Common myeloid progenitor, CD34-positive (primary cell): ENCODE results near the gene CCDC116.

Experiments used
- CTCF ChIA-PET: fragments of 350-600 bp; sonication (Branson Sonifier 250); formaldehyde crosslinking; loops from one replicate; lab custom pipeline; 2021; ENCODE audit warnings: antibody characterized with exemption; lab: Charles Lee
- POLR2A ChIA-PET: fragments of 350-600 bp; sonication (Branson Sonifier 250); formaldehyde crosslinking; loops from one replicate; lab custom pipeline; 2021; ENCODE audit warnings: antibody characterized with exemption; lab: Charles Lee
- DNase-seq, 3 donors: peaks; one replicate each; pipeline versions ENCODE4 v3.0.0 to v3.0.0-alpha.2; 2013
- H3K27ac ChIP-seq, 2 experiments: 1 replicate in 1 of 2; 2 replicates in 1 of 2; pipeline ENCODE4 v1.7.0; 2013; ENCODE audit warnings: inconsistent platforms in 2 of 2, low read length in 2 of 2, mild to moderate bottlenecking in 2 of 2, low read depth in 1 of 2, moderate library complexity in 1 of 2; ENCODE audit not compliant: severe bottlenecking in 2 of 2, insufficient read depth in 1 of 2, poor library complexity in 1 of 2
- H3K27me3 ChIP-seq, 5 experiments: replicated peaks in 2 of 5; 1 replicate in 3 of 5; 2 replicates in 2 of 5; pipeline versions ENCODE4 v1.6.1 to v1.7.0; 2013; ENCODE audit warnings: low read length in 4 of 5, mild to moderate bottlenecking in 2 of 5, moderate library complexity in 2 of 5, inconsistent platforms in 1 of 5; ENCODE audit not compliant: insufficient read depth in 5 of 5, control insufficient read depth in 4 of 5
- H3K36me3 ChIP-seq, 4 experiments: 1 replicate in 2 of 4; 2 replicates in 2 of 4; pipeline versions ENCODE4 v1.6.1 to v1.7.0; 2013; ENCODE audit warnings: low read length in 3 of 4, control low read depth in 1 of 4, mild to moderate bottlenecking in 1 of 4; ENCODE audit not compliant: control insufficient read depth in 4 of 4, insufficient read depth in 4 of 4
- H3K4me1 ChIP-seq, 4 experiments: 1 replicate in 3 of 4; 2 replicates in 1 of 4; pipeline versions ENCODE4 v1.6.1 to v1.7.1; 2013; ENCODE audit warnings: low read length in 3 of 4, mild to moderate bottlenecking in 3 of 4, control low read depth in 1 of 4, inconsistent platforms in 1 of 4, moderate library complexity in 1 of 4; ENCODE audit not compliant: control insufficient read depth in 4 of 4, insufficient read depth in 4 of 4; ENCODE audit errors: control extremely low read depth in 1 of 4
- H3K4me3 ChIP-seq, 7 experiments: 1 replicate in 4 of 7; 2 replicates in 3 of 7; pipeline versions ENCODE4 v1.5.1 to v1.7.0; 2013; ENCODE audit warnings: mild to moderate bottlenecking in 7 of 7, low read length in 6 of 7, moderate library complexity in 6 of 7, inconsistent platforms in 2 of 7, low read depth in 2 of 7, control low read depth in 1 of 7; ENCODE audit not compliant: insufficient read depth in 4 of 7, control insufficient read depth in 1 of 7; ENCODE audit errors: extremely low read depth in 1 of 7
- H3K9me3 ChIP-seq, 5 experiments: 1 replicate in 4 of 5; 2 replicates in 1 of 5; pipeline versions ENCODE4 v1.6.1 to v1.7.1; 2013; ENCODE audit warnings: low read length in 4 of 5, mild to moderate bottlenecking in 2 of 5, inconsistent platforms in 1 of 5, low read depth in 1 of 5, moderate library complexity in 1 of 5; ENCODE audit not compliant: control insufficient read depth in 4 of 5, insufficient read depth in 2 of 5; ENCODE audit errors: control extremely low read depth in 1 of 5
- WGBS: methylation state at CpG from one replicate; pipeline ENCODE4 v1.1.5; 2013; ENCODE audit not compliant: insufficient coverage; 5-methylcytosine and 5-hydroxymethylcytosine counted together

Gene CCDC116

GRCh38 chr22:21684492-21685163 lies 52.1 kb downstream of the CCDC116 start:
- H3K27ac ChIP-seq, result no peak overlapping the region
- no peaks in the 10 kb centered on the region for H3K9me3 ChIP-seq
- H3K36me3 ChIP-seq, result peaks cover 15 to 78% (median 47%) of the 10 kb centered on the region in 4 experiments
- CTCF ChIA-PET, result interaction anchor here (1.0 kb wide), 1 partner anchor 10 kb away, joined by 5 read pairs; no protein-coding TSS in a partner anchor
- no peak overlapping the region for H3K4me3 ChIP-seq
- 97% methylated on average over 18 of the region's 19 CpGs for WGBS
- H3K4me1 ChIP-seq, result no peaks in the 10 kb centered on the region
- no peak for DNase-seq
- POLR2A ChIA-PET, result no interaction called here
- no peaks in the 10 kb centered on the region for H3K27me3 ChIP-seq

- no peaks in the 10 kb centered on the region for H3K4me1 ChIP-seq
- no peaks in the 10 kb centered on the region for H3K9me3 ChIP-seq
- CTCF ChIA-PET, result interaction anchor here (1.0 kb wide), 1 partner anchor 9 kb away, joined by 5 read pairs; no protein-coding TSS in a partner anchor
- peaks cover 18 to 82% (median 50%) of the 10 kb centered on the region in 4 experiments for H3K36me3 ChIP-seq
- no peak for DNase-seq
- POLR2A ChIA-PET, result no interaction called here
- WGBS, result 79% methylated on average over 7 of the region's 8 CpGs
- H3K4me3 ChIP-seq, result no peak overlapping the region
- H3K27me3 ChIP-seq, result no peaks in the 10 kb centered on the region
- no peak overlapping the region for H3K27ac ChIP-seq
These were observed 52.6 kb downstream of the CCDC116 start for GRCh38 chr22:21685164-21685513.

GRCh38 chr22:21686193-21686608 lies 53.6 kb downstream of the CCDC116 start:
- no peak overlapping the region for H3K4me3 ChIP-seq

More at GRCh38 chr22:21686193-21686608, 53.6 kb downstream of the CCDC116 start:
- Histone ChIP-seq H3K36me3 (peaks cover 17 to 83% (median 49%) of the 10 kb centered on the region in 4 experiments), H3K27me3 (no peaks in the 10 kb centered on the region), H3K27ac (no peak overlapping the region), H3K9me3 (no peaks in the 10 kb centered on the region), H3K4me1 (no peaks in the 10 kb centered on the region)
- POLR2A ChIA-PET, result no interaction called here
- WGBS, result 96% methylated on average over 8 of the region's 8 CpGs
- DNase-seq, result no peak
- CTCF ChIA-PET, result interaction anchor here (1.3 kb wide), 1 partner anchor 12 kb away, joined by 3 read pairs; no protein-coding TSS in a partner anchor
